HG02610 (cell line): ENCODE data around the gene CKS1B.
A peak's percentile ranks its signal among the peaks of the same experiment; 100 is the strongest.

ENCODE experiments used
- ATAC-seq: cut with Tn5 transposase; IDR thresholded peaks from one replicate; pipeline ENCODE4 v1.9.1; 2021; ENCODE audit warnings: mild to moderate bottlenecking, moderate library complexity; ENCODE audit not compliant: unreplicated experiment

Gene CKS1B

DNA sequence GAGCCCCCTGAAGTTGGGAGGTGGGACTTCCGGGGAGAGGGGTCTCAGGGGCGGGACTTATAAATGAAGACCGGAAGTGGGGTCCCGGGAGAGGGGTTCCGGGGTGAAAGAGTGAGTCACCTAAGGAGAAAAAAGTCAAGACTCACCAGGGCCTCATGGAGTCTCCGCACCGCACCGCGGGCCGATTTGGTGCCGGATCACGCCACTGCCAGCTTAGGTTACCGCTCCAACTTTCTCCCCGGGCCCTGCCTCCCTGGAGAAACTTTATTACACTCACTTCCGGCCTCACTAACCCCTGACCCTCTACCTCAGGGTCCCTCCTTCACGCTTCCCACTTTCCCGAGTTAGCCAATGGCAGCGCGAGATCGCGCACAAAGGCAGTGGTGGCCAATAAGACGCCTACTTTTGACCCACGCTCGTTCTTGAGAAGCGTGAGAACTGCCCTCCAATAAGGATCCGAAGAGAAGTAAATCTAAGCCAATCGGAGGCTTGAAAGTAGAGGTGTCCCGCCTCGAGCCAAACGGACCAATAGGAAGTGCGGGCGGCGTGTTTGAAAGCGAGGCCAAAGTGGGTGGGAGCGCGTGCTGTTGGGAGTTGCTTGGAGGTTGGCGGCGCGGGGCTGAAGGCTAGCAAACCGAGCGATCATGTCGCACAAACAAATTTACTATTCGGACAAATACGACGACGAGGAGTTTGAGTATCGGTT is at the start of gene CKS1B:
Gene CKS1B (plus strand): TSS at position 580 of the 706 bp plus-strand sequence. CDS start 65 bp downstream, at position 645.
- peak; percentile 71 for ATAC-seq

DNA sequence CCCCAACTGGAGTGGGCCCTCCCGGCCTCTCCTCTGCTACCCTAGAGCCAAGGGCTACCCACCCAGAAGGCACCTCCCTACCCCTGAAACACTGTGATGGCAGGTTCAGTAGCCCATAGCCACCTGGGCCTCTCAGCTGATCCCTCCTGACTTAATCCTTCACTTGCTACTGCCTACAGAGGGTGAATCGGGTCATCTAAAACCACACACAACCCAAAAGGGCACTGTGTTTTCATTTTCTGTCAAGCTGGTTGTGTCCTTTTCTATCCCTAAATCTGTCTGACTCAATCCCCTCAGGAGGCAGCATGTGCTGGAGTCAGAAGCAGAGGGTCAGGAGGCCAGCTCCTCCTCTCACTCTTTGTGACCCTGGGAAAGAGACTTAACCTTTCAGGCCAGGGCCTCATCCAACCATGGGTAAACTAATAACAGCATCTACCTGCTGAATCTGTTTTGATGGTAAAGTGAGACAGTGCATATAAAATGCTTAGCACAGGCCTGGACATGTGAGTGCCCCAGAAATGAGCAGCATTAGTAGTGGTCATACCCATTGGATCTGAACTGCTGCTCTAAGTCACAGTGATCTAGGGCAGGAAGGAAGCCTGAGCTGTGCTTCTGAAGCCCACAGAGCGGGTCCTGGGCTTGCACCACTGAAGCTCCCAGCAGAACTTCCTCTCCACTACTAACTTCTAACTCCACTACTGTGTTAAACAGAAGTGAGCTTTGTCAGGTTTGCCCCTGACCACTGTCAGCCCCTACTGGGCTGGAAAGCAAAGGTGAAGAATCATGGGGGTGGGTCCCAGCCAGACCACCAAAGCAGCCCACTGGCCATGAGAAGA is 48.9 kb upstream of the CKS1B start:
- ATAC-seq, result no peak

DNA sequence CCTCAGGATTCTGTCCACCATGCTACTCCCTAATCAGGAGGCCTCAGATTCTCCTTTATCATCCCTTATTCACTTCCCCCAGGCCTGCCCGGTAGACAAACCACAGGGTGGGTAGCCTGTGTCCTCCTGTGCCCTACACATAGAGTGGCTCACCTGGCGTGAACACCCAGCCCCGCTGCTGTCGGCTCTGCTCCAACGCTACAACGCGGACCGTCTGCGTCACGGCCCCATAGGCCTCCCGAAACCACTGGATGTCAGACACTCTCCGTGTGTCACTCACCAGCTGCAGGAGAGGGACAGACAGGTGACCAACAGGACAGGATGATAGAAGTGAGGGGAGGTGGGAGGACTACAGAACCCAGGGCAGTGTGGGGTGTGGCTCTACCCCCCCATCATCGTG is 48.3 kb upstream of the CKS1B start:
- no peak for ATAC-seq

DNA sequence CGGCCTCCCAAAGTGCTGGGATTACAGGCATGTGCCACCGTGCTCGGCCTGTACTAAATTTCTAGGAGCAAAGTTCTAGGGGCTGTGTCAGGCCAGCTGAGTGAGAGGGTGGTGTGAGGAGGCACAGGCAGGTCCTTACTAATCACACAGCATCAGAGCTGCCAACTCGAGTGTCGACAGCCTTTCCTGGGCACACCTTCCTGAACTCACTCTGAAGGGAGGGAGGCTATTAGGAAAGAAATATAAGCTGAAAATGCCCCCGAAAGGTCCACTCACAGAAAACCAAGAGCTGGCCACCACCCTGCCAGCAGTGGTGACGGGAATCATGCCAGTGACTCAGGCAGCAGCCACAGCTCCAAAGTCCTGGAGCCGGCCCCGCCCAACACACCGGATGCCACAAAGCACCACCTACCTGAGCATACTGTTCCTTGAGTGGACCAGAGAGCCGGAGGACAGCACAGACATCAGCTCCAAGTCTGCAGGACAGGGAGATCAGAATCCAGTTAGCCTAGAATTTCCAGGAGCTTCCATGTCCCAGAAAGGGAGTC is 42.5 kb upstream of the CKS1B start:
- ATAC-seq, result no peak

DNA sequence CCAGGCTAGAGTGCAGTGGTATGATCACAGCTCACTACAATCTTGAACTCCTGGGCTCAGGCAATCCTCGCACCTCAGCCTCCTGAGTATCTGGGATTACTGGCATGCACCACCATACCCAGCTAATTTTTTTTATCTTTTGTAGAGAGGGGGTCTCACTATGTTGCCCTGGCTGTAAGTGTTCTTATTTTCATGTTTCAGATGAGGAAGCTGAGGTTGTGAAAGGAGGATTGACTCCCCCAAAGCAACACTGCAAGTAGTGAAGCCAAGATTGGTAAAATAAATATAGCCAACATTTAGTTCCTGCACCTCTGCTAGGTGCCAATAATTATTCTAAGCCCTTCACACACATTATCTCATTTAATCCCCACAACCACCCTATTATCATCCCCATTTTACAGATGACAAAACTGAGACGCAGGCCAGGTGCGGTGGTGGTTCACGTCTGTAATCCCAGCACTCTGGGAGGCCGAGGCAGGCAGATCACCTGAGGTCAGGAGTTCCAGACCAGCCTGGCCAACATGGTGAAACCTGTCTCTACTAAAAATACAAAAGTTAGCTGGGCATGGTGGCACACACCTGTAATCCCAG is 40.0 kb upstream of the CKS1B start:
- ATAC-seq, result no peak

DNA sequence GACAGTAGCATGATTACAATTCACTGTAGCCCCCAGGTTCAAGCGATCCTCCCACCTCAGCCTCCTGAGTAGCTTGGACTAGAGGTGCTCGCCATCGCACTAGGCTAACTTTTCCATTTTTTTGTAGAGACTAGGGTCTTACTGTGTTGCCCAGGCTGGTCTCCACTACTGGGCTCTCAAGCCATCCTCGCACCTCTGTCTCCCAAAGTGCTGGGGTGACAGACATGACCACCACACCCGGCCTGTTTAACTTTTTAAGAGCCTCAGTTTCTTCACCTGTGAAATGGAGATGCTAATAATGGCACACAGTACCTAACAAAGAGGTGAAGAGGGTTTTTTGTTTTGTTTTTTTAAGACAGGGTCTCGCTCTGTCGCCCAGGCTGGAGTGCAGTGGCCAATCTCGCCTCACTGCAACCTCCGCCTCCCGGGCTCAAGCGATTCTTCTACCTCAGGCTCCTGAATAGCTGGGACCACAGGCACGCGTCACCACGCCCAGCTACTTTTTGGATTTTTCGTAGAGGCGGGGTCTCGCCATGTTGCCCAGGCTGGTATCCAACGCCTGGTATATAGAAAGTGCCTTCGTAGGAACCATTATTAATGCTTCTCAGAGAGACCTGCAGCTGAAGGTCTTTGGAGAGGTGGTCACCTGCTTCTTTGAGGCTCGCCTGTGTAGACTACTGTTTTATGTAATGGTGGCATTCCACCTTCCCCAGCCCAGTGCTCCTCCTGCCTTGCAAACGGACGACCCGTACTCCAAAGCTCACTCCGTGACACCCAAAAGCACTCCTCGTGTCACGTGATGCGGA is 38.5 kb upstream of the CKS1B start:
- ATAC-seq, result no peak

DNA sequence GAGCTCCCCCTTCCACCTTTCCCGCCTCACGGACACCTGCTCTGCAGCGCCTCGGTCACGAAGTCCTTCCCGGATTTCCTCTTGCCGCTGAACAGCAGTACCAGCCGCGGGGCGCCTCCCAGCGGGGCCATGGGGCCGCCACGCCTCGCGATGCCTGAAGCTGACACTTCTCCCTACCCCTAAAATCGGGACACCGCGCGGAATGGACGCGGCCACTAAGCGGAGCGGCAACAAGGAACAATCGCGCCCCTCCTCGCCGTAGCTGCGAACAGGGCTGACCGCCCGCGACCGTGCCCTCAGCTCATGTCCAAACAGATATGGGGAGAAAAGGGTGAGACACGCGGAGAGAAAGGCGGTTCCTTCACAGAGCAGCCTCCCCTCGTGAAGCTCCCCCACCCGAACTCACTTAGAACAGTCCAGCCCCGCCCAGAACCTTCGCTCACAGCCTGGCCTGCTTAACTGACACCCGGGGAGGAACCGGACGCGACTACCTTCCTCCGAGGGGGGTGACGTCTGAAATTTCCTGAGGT is 37.9 kb upstream of the CKS1B start, which contains the start of gene PMVK:
Gene PMVK (minus strand): TSS at position 165 of the 530 bp plus-strand sequence. CDS start 34 bp downstream, at position 131.
- ATAC-seq, result peak; percentile 66

DNA sequence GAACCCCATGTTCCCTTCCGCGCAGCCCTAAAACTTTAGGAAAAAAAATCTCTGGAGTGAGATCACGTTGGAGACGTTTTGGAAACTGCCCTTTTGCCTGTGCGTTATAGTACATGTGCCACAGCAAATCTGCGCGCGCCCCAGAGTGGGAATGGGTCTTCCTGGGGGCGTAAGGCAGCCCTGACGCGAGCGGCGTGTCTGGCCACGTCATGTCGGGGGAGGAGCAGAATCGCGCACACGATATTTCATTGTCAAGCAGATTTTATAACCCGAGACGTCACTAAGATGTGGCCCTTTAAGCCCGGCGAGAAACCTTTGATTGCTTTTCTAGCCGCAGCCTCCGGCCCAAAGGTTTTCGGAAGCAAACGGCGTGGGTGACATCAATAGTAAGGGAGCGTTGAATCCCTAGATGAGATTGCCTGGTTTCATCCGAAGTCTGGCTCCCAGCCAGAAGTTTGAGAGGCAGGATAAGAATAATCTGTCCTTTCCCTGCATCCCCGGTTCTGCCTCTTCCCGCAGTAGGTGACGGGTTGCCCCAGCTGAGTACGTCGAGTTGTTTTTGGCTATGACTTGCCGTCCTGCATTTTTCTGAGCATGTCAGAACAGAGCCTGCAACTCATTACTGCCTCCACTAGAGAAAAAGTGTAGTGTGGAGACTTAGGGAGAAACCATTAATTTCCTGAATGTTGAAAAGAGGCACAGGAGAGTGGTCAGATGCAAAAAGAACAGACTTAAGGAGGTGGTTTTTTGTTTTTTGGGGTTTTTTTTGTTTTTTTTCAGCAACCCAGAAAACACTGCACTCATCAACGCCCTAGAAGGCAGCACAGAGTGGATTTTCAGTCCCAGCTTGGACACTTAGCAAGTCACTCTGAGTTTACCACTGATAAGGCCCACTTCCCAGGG is 37.1 kb upstream of the CKS1B start:
- ATAC-seq, result peak; percentile 57

DNA sequence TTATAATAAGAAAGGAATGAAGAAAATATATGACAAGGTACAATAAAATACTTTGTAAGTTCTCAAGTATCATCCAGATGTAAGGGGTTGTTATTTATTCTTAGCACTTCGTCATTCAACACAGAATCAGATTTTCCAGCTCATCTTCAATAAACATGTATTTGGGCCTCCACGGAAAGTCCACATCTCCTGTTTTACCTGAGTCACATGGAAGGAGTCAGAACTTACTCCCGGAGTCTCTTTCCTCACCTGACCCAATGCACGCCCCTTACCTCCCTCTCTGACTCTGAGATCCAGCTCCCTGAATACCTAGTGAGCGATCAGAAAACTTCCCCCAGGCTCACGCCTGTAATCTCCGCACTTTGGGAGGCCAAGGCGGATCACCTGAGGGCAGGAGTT is 36.5 kb upstream of the CKS1B start:
- no peak for ATAC-seq

DNA sequence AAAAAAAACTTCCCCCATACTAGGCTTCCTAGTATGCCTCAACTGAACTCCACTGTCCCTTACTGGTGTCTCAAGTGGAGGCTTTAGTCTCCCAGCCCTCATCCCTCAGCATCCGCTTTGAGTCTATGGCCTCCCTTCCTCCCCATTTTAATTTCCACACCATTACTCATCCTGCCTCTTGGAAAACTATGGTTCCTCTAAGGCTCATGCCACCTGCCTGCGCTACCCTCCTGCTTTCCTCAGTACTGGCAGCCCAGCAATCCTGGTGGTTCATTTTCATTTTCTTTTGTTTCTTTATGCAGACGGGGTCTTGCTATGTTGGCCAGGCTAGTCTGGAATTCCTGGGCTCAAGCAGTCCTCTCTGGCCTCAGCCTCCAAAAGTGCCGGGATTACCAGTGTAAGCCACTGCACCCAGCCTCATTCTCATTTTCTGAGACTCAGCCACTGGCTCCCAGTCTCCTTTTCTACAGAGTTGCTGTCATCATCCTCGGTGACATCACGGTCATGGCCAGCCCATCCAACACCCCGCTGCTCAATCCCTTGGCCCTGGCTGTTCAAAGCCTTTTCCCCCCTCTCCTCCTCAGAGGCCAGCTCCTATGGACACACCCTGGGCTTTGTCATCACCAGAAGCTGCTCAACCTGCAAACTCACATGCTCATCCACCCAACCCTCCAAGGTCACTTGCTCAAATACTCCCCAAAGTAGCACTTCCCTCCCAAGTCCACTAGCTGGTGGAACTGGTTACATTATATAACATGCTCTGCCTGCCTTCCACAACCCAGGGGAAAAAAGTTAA is 35.7 kb upstream of the CKS1B start:
- no peak for ATAC-seq

DNA sequence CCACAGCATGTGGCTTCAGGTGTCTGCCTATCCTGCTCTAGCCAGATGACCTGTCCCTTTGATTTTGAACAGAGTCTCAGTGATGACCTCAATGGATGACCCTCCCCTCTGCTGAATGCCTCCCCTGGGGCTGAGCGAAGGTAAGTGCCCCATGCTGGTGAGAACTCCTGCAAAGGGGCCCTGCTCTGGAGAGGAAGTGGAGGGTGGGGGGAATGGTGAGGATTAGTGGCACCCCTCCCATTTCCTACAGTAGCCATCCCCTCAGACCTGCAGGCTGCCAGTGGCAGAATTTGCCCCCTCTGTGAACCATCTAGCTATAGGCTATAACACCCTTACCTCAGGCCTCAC is 34.3 kb upstream of the CKS1B start:
- no peak for ATAC-seq

DNA sequence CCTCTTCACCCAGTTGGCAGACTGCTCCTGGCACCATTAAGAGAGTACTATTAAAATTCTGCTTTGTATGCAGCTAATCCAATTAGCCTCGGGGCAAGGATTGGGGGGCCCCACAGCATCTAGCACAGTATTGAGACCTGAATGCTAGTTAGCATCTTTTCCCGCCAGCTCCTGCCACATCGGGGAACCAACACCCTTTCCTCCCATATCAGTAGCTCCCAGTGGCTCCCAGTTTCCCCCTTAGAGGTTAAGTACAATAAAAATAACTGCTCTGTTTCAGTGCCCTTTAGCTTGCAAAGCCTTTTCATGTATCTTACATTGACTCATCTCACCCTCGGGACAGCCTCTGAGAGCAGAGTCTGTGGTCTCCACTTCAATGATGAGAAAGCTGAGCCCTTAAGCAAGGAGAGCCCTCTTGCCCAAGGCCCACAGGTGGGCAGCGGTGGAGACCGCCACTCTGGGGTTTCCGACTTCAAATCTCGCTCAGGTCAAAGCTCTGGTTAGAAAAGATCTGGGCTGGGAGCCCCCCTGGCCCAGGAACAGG is 33.8 kb upstream of the CKS1B start:
- no peak for ATAC-seq

DNA sequence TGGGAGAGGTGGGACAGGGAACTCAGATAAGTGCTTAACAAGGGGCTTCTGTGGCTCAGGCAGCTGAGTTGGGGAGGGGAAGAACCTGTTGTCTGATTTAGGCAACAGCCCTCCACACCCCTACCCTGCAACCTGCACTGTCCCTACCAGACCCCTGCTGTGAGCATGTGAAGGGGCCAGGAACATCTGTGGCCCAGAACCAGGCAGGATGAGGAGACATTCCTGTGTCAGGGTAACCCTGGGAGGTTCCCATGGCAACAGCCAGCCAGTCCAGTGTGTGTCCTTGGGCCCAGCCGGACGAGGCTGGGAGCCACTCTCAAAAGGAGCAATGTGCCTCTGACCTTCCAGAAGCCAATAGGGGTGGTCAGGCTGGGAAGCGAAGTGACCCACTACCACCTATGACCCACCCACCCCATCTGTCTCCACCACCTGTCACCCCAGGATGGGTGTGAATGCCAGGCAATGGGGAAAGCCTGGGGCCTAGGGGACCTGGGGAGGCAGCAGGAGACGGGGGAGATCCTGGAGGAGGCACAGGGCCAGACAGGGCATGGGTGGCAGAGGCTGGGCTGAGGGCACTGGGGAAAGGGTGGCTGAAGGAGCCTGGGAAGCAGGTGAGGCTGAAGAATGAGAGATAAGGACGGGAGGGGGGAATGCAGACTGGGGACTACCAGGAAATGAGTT is 33.0 kb upstream of the CKS1B start:
- ATAC-seq, result no peak

DNA sequence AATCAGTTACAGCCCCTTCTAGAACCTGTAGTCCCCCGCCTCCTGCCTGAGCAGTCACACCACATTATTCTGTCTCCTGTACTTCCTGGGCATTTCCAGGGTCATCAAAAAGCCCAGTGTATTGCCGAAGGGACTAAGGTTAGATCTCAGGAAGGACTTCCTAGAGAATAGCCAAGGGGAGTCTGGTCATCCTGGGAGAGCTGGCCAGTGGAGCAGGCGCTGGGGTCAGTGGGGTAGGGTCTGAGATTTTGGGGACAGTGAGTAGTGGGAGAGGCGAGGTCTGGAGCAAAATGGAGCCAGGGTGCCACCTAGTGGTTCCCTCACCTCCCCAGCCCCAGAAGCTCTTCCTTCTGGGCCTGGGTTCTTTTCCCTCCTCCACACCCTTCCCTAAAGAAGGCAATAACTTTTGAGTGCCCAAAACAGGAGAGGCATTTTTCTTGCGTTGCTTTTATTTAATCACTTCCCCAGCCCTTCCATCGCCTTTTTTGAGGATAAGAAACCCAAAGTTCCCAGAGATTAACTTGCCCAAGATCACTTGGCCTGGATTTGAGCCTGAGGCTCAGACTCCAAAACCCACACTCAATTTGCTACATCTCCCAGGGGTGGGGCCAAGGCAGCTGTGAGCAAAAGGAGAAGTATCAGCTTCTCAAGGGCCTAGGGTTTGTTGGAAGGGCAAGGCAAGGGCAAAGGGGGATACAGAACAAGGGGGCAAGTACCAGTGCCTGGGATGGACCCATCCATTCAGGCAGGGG is 30.7 kb upstream of the CKS1B start:
- no peak for ATAC-seq

DNA sequence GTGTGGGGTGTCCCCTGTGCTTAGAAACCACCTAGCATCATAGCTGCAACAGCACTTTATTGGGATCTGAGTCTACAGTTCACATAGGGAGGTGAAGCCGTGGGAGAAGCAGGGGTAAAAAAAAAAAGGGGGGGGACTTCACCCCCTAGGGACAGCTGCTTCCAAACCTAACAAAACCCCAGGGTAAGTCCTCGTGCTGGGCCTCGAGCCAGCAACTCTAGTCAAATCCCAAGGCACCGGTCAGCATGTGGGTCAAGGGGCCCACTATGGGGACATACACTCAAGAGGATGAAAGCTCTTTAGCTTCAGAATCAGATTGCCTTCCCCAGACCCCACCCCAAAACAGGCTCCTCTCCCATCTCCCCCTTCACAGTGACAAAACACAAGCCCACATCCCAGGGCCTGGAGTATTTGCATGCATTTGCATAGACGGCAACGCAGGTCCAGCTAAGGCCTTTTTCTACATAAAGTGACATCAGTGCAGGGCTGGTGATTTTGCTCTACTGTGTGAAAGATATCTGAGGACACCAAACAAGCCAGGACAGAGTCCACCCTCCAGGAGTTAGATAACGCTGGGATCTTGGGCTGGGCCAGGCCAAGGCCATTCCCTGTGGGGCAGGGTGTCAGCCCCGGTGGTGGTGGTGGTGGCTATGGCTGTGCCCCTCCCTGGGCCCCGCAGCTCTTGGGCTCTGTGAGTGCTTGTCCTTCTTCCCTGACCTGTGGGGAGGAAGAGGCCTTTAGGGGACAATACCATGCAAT is 29.9 kb upstream of the CKS1B start:
- no peak for ATAC-seq

DNA sequence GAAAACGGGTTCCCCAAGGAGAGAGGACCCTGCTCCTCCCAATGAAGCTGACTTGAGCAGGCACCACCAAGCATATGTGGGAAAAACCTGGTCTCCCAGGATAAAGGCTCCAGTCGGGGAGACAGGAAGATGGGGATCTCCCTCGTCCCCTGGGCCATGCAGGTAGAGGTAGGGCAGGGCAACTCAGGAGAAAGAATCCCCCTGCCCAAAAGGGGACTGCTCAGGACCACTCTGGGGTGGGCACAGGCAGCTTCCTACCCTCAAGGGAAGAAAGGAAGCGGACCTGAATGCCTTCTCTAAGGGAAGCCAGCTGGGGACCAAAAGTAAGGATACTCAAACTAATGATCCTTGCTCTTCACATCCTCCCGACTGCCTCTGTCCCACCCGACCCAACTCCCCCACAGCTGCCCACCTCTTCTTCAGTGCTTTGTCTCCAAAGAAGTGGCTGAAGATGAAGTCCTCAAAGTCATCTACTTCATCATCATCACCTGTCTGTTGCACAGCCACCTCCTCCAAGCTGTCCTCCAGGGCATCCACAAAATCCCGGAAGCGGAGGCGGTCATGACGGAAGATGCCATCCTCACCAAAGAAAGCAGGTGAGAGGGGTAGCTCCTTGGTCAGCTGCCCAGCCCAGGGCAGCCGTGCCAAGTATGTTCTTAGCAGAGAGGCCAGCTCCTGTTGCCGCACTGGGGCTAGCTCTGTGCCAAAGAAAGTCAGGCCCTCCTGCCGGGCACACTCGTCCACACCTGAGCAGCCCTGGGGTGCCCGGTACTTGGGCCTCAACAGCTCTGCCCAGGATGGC is 29.1 kb upstream of the CKS1B start:
- ATAC-seq, result no peak
